ENCODE data around the gene EXOC4.
"Not testable (repeated sequence)": the region's sequence is repeated elsewhere in the genome, so short reads cannot be mapped to it uniquely, and the experiment has no call there.

EXOC4 gene

GRCh38 chr7:133771788-133772419, 519.0 kb downstream of the EXOC4 start:
- H3K27me3 ChIP-seq (ENCODE audit: control insufficient read depth in 1 of 2, insufficient read depth in 2 of 2, low read length in 2 of 2) = no peaks in the 10 kb centered on the region
- no peak overlapping the region for H3K27ac ChIP-seq (ENCODE audit: low read depth, low read length)
- H3K4me3 ChIP-seq (ENCODE audit: low read depth in 1 of 2, low read length in 2 of 2) = no peak overlapping the region
- H3K36me3 ChIP-seq (ENCODE audit: insufficient read depth, low read length) = no peaks in the 10 kb centered on the region
- no peak overlapping the region for H3K9ac ChIP-seq (ENCODE audit: low read length)
- H3K9me3 ChIP-seq (ENCODE audit: low read length) = no peaks in the 10 kb centered on the region
- no peaks in the 10 kb centered on the region for H3K4me1 ChIP-seq (ENCODE audit: insufficient read depth, low read length)

GRCh38 chr7:133773601-133774000, 520.7 kb downstream of the EXOC4 start:
- H3K27ac ChIP-seq (ENCODE audit: low read depth, low read length) = no peak overlapping the region
- H3K4me3 ChIP-seq (ENCODE audit: low read depth in 1 of 2, low read length in 2 of 2) = no peak overlapping the region
- H3K36me3 ChIP-seq (ENCODE audit: insufficient read depth, low read length) = no peaks in the 10 kb centered on the region
- H3K27me3 ChIP-seq (ENCODE audit: control insufficient read depth in 1 of 2, insufficient read depth in 2 of 2, low read length in 2 of 2) = no peaks in the 10 kb centered on the region
- no peak overlapping the region for H3K9ac ChIP-seq (ENCODE audit: low read length)
- H3K9me3 ChIP-seq (ENCODE audit: low read length) = no peaks in the 10 kb centered on the region
- H3K4me1 ChIP-seq (ENCODE audit: insufficient read depth, low read length) = no peaks in the 10 kb centered on the region

GRCh38 chr7:133775201-133775600, 522.3 kb downstream of the EXOC4 start:
- no peaks in the 10 kb centered on the region for H3K4me1 ChIP-seq (ENCODE audit: insufficient read depth, low read length)
- no peak overlapping the region for H3K27ac ChIP-seq (ENCODE audit: low read depth, low read length)
- H3K9ac ChIP-seq (ENCODE audit: low read length) = no peak overlapping the region
- H3K27me3 ChIP-seq (ENCODE audit: control insufficient read depth in 1 of 2, insufficient read depth in 2 of 2, low read length in 2 of 2) = no peaks in the 10 kb centered on the region
- H3K4me3 ChIP-seq (ENCODE audit: low read depth in 1 of 2, low read length in 2 of 2) = no peak overlapping the region
- H3K36me3 ChIP-seq (ENCODE audit: insufficient read depth, low read length) = no peaks in the 10 kb centered on the region
- H3K9me3 ChIP-seq (ENCODE audit: low read length) = no peaks in the 10 kb centered on the region

DNA sequence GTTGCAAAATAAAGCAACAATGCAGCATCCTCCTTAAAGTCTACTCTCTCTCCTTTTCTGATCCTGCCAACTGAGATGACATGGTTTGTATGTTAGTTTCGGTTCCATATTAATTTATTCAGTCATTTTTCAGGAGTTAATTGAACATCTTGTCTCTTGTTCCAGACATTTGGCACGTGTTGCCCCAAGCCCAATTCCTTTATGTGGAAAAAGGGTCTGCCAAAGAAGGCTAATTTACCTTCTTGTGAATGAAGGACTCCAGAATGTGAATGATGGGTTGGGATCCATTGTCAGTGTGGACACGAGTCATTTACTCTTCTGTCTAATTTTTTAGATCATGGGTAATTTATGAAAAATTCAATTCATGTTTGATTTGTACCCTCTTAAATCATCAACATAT, 523.4 kb downstream of the EXOC4 start:
- no peaks in the 10 kb centered on the region for H3K36me3 ChIP-seq (ENCODE audit: insufficient read depth, low read length)
- no peaks in the 10 kb centered on the region for H3K9me3 ChIP-seq (ENCODE audit: low read length)
- H3K4me1 ChIP-seq (ENCODE audit: insufficient read depth, low read length) = no peaks in the 10 kb centered on the region
- H3K27ac ChIP-seq (ENCODE audit: low read depth, low read length) = no peak overlapping the region
- H3K27me3 ChIP-seq (ENCODE audit: control insufficient read depth in 1 of 2, insufficient read depth in 2 of 2, low read length in 2 of 2) = no peaks in the 10 kb centered on the region
- H3K4me3 ChIP-seq (ENCODE audit: low read depth in 1 of 2, low read length in 2 of 2) = no peak overlapping the region
- no peak overlapping the region for H3K9ac ChIP-seq (ENCODE audit: low read length)

GRCh38 chr7:133777701-133778100, 524.8 kb downstream of the EXOC4 start:
- Histone ChIP-seq H3K4me1 (ENCODE audit: insufficient read depth, low read length) (no peaks in the 10 kb centered on the region), H3K4me3 (ENCODE audit: low read depth in 1 of 2, low read length in 2 of 2) (no peak overlapping the region), H3K27me3 (ENCODE audit: control insufficient read depth in 1 of 2, insufficient read depth in 2 of 2, low read length in 2 of 2) (no peaks in the 10 kb centered on the region), H3K27ac (ENCODE audit: low read depth, low read length) (no peak overlapping the region), H3K9ac (ENCODE audit: low read length) (no peak overlapping the region), H3K36me3 (ENCODE audit: insufficient read depth, low read length) (no peaks in the 10 kb centered on the region), H3K9me3 (ENCODE audit: low read length) (no peaks in the 10 kb centered on the region)

DNA sequence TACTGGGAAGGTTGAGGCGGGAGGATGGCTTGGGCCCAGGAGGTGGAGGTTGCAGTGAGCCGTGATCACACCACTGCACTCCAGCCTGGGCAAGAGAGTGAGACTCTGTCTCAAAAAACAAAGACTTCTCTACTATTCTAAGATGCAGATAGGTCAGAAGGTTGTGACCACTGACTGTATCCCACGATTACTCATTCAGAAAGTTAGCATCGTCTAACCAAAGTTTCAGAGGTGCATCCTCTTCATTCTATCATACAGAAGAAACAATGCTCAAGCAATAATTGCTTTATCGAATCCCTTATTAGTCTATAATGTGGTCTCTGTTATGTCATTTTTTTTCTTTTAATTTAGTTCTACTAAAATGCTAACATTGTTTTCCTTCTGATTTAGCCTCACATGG, 525.6 kb downstream of the EXOC4 start:
- no peaks in the 10 kb centered on the region for H3K27me3 ChIP-seq (ENCODE audit: control insufficient read depth in 1 of 2, insufficient read depth in 2 of 2, low read length in 2 of 2)

GRCh38 chr7:133779538-133779937, 526.7 kb downstream of the EXOC4 start:
- H3K36me3 ChIP-seq (ENCODE audit: insufficient read depth, low read length); H3K4me1 ChIP-seq (ENCODE audit: insufficient read depth, low read length): not testable (repeated sequence)

More for the DNA sequence above, 525.6 kb downstream of the EXOC4 start:
- H3K4me3 ChIP-seq (ENCODE audit: low read depth in 1 of 2, low read length in 2 of 2) = no peak overlapping the region
- H3K4me1 ChIP-seq (ENCODE audit: insufficient read depth, low read length) = no peaks in the 10 kb centered on the region
- H3K27ac ChIP-seq (ENCODE audit: low read depth, low read length) = no peak overlapping the region
- H3K36me3 ChIP-seq (ENCODE audit: insufficient read depth, low read length) = no peaks in the 10 kb centered on the region
- no peak overlapping the region for H3K9ac ChIP-seq (ENCODE audit: low read length)
- no peaks in the 10 kb centered on the region for H3K9me3 ChIP-seq (ENCODE audit: low read length)

DNA sequence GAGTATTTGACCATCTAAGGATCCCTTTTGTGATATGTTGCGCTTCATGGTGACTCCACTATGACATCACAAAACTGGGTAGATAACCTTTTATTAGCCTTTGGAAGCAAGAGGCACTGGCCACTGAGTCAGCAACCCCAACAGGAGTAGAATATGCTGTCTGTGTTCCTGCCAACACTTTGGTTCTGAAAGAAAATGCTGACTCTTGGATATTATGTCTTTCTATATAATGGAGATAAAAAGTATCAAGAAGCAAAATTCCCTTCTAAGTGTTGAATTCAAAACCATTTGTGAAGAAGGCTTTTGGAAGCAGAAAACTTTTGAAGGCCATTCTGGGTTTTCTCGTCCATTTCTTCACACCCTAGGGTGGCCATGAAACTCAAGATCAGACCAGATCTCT, 528.0 kb downstream of the EXOC4 start:
- Histone ChIP-seq H3K27ac (ENCODE audit: low read depth, low read length) (no peak overlapping the region), H3K4me3 (ENCODE audit: low read depth in 1 of 2, low read length in 2 of 2) (no peak overlapping the region), H3K9ac (ENCODE audit: low read length) (no peak overlapping the region), H3K27me3 (ENCODE audit: control insufficient read depth in 1 of 2, insufficient read depth in 2 of 2, low read length in 2 of 2) (no peaks in the 10 kb centered on the region), H3K9me3 (ENCODE audit: low read length) (no peaks in the 10 kb centered on the region), H3K4me1 (ENCODE audit: insufficient read depth, low read length) (no peaks in the 10 kb centered on the region), H3K36me3 (ENCODE audit: insufficient read depth, low read length) (no peaks in the 10 kb centered on the region)

More at GRCh38 chr7:133779538-133779937, 526.7 kb downstream of the EXOC4 start:
- not testable (repeated sequence) for H3K27me3 ChIP-seq (ENCODE audit: control insufficient read depth in 1 of 2, insufficient read depth in 2 of 2, low read length in 2 of 2); H3K9me3 ChIP-seq (ENCODE audit: low read length); H3K27ac ChIP-seq (ENCODE audit: low read depth, low read length); H3K9ac ChIP-seq (ENCODE audit: low read length); H3K4me3 ChIP-seq (ENCODE audit: low read depth in 1 of 2, low read length in 2 of 2)

DNA sequence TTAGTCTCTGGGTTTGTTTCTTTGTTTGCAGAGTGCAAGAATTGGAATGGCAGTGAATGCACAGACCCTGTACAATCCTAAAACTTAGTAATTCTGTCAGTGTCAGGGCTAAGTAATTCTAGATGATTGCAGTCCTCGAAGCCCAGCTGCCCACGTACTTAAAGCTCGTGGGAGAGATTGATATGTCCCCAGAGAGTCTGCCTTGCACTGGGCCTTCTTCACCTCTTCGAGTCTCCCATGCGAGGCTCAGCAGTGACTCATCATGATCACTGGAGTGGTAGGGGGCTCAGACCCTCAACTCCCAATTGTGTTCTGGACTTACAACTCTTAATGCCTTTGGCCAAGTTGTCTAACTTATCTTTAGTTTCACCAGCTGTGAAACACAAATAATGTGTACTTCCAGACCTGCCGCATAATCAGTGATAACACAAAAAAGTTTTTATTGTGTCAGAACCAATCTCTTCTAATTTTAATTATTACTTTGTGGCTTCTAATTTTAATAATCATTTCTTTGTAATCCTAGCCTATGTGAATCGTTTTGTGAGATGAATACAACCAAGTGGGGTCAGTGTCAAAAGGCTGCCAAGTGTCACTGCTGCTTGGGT, 528.7 kb downstream of the EXOC4 start:
- H3K27me3 ChIP-seq (ENCODE audit: control insufficient read depth in 1 of 2, insufficient read depth in 2 of 2, low read length in 2 of 2) = no peaks in the 10 kb centered on the region
- no peaks in the 10 kb centered on the region for H3K36me3 ChIP-seq (ENCODE audit: insufficient read depth, low read length)
- H3K4me3 ChIP-seq (ENCODE audit: low read depth in 1 of 2, low read length in 2 of 2) = no peak overlapping the region
- H3K4me1 ChIP-seq (ENCODE audit: insufficient read depth, low read length) = no peaks in the 10 kb centered on the region
- H3K9ac ChIP-seq (ENCODE audit: low read length) = no peak overlapping the region
- no peak overlapping the region for H3K27ac ChIP-seq (ENCODE audit: low read depth, low read length)
- no peaks in the 10 kb centered on the region for H3K9me3 ChIP-seq (ENCODE audit: low read length)

- Histone ChIP-seq H3K27ac (ENCODE audit: low read depth, low read length) (no peak overlapping the region), H3K4me1 (ENCODE audit: insufficient read depth, low read length) (no peaks in the 10 kb centered on the region), H3K27me3 (ENCODE audit: control insufficient read depth in 1 of 2, insufficient read depth in 2 of 2, low read length in 2 of 2) (no peaks in the 10 kb centered on the region), H3K9me3 (ENCODE audit: low read length) (no peaks in the 10 kb centered on the region), H3K9ac (ENCODE audit: low read length) (no peak overlapping the region), H3K4me3 (ENCODE audit: low read depth in 1 of 2, low read length in 2 of 2) (no peak overlapping the region), H3K36me3 (ENCODE audit: insufficient read depth, low read length) (no peaks in the 10 kb centered on the region)
These were observed 529.6 kb downstream of the EXOC4 start for GRCh38 chr7:133782470-133782869.

DNA sequence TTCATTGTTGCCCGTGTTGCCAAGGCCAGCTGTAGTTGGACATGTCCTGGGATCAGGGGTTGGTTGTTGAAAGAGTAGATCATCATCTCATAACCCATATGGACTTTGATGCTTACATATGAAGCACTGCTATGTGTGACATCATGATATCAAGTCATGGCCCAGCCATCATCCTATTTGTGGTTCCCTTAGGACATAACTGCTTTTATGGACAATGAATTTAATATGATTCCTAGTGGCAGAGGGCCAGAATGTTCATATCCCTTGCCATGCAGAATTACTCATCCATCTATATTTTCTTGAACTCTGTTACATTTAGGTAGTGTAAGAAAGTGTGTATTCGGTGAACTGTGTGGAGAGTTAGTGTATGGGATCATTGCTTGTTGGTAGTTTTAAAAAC, 530.4 kb downstream of the EXOC4 start:
- Histone ChIP-seq H3K9ac (ENCODE audit: low read length) (no peak overlapping the region), H3K4me1 (ENCODE audit: insufficient read depth, low read length) (no peaks in the 10 kb centered on the region), H3K4me3 (ENCODE audit: low read depth in 1 of 2, low read length in 2 of 2) (no peak overlapping the region), H3K9me3 (ENCODE audit: low read length) (no peaks in the 10 kb centered on the region), H3K27ac (ENCODE audit: low read depth, low read length) (no peak overlapping the region), H3K27me3 (ENCODE audit: control insufficient read depth in 1 of 2, insufficient read depth in 2 of 2, low read length in 2 of 2) (no peaks in the 10 kb centered on the region), H3K36me3 (ENCODE audit: insufficient read depth, low read length) (no peaks in the 10 kb centered on the region)

GRCh38 chr7:133784486-133785001, 531.7 kb downstream of the EXOC4 start:
- Histone ChIP-seq H3K9me3 (ENCODE audit: low read length) (no peaks in the 10 kb centered on the region), H3K4me3 (ENCODE audit: low read depth in 1 of 2, low read length in 2 of 2) (no peak overlapping the region), H3K27ac (ENCODE audit: low read depth, low read length) (no peak overlapping the region), H3K9ac (ENCODE audit: low read length) (no peak overlapping the region), H3K4me1 (ENCODE audit: insufficient read depth, low read length) (no peaks in the 10 kb centered on the region), H3K36me3 (ENCODE audit: insufficient read depth, low read length) (no peaks in the 10 kb centered on the region), H3K27me3 (ENCODE audit: control insufficient read depth in 1 of 2, insufficient read depth in 2 of 2, low read length in 2 of 2) (no peaks in the 10 kb centered on the region)

Measured in muscle layer of colon (tissue), 2 donors.